Uterine smooth muscle cell (primary cell): Measurements from ENCODE around the gene SOS2. TPM values are rescaled to one million over a fixed set of nuclear protein-coding genes. Genes with fewer than 3 reads are reported as not detected.

Experiments used
- total RNA-seq: library from RNA; depleted of rRNA; stranded (reverse); fragments of >200 nt; gene quantifications from 2 replicates; pipeline ENCODE4 v1.2.3, GENCODE V29; 2014

SOS2 gene
- 20.4 and 24.9 TPM in 2 replicates for total RNA-seq

GRCh38 chr14:50231475-50232275 lies at the start of gene SOS2:
TSS of gene SOS2 (minus strand) at chr14:50231578. CDS start at chr14:50231283, 295 bp downstream.

GRCh38 chr14:50116181-50116956 lies 115.0 kb downstream of the SOS2 start, which contains the start of gene VCPKMT:
TSS of gene VCPKMT (minus strand) at chr14:50116572. CDS start at chr14:50116552, 20 bp downstream.

Other genes with a start within 250 kb of the SOS2 start
- 4.5 and 6.1 TPM in 2 replicates for gene VCPKMT, start 115.0 kb downstream of the SOS2 start, total RNA-seq
- gene L2HGDH, start 80.7 kb upstream of the SOS2 start, total RNA-seq: 4.9 and 5.6 TPM in 2 replicates
- gene DMAC2L, start 80.7 kb upstream of the SOS2 start, total RNA-seq: 4.0 and 7.0 TPM in 2 replicates
- 27.4 and 84.9 TPM in 2 replicates for gene CDKL1, start 165.3 kb upstream of the SOS2 start, total RNA-seq